Coronary artery (tissue), 2 donors: ENCODE measurements around the gene SPIRE2.

Source experiments
- DNase-seq: peaks from one replicate; pipeline ENCODE4 v3.0.0-alpha.2; 2017; ENCODE audit warnings: low spot score
- H3K27ac ChIP-seq, 2 donors: fragments of 200-600 bp; sonication (generic); one replicate each; pipeline ENCODE4 v1.5.1; 2016 to 2019
- H3K4me3 ChIP-seq: fragments of 200-600 bp; sonication (generic); 2 replicates; pipeline ENCODE4 v1.5.1; 2016; ENCODE audit warnings: mild to moderate bottlenecking, moderate library complexity
- TF ChIP-seq, protein P1 (sequence below): fragments of 200-600 bp; sonication (generic); IDR thresholded peaks from one replicate; pipeline ENCODE4 v1.5.1; 2019; ENCODE audit warnings: antibody characterized with exemption

Gene SPIRE2

GRCh38 chr16:89908236-89908635 lies 80.0 kb downstream of the SPIRE2 start:
- no peak overlapping the region for H3K27ac ChIP-seq
- H3K4me3 ChIP-seq, result no peak overlapping the region
- TF ChIP-seq, protein P1, sequence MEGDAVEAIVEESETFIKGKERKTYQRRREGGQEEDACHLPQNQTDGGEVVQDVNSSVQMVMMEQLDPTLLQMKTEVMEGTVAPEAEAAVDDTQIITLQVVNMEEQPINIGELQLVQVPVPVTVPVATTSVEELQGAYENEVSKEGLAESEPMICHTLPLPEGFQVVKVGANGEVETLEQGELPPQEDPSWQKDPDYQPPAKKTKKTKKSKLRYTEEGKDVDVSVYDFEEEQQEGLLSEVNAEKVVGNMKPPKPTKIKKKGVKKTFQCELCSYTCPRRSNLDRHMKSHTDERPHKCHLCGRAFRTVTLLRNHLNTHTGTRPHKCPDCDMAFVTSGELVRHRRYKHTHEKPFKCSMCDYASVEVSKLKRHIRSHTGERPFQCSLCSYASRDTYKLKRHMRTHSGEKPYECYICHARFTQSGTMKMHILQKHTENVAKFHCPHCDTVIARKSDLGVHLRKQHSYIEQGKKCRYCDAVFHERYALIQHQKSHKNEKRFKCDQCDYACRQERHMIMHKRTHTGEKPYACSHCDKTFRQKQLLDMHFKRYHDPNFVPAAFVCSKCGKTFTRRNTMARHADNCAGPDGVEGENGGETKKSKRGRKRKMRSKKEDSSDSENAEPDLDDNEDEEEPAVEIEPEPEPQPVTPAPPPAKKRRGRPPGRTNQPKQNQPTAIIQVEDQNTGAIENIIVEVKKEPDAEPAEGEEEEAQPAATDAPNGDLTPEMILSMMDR, result no peak
- DNase-seq, result no peak

- DNase-seq, result no peak
- H3K27ac ChIP-seq, result peak overlapping the region in 1 of 2 donors; percentile 25
These were observed 81.8 kb downstream of the SPIRE2 start for GRCh38 chr16:89909777-89910716.

DNA sequence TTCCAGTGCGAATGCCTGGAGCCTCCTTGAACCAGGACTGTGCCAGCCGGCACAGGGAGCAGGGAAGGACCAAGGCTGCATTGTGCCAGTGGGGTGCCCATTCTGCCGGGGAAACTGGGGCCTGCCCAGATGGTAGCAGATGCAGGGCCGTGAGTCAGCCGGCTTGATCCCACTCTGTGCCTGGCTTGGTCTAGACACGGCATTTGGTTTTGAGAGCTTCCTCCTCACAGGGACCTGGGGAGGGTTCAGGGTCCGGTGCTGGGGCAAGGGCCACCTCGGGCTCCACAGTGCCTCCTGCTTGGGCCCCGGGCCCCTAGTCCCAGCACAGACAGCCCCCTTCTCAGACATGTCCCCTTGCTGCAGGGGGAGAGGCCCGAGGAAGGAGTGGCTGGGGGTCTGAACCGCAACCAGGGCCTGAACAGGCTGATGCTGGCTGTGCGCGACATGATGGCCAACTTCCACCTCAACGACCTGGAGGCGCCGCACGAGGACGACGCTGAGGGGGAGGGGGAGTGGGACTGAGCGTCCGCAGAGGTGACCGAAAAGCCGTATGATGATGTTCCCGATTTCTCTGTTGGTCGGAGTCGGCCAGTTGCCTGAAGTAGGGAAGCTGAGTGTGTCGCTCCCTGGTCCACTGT lies 82.6 kb downstream of the SPIRE2 start:
- DNase-seq, result no peak
- Histone ChIP-seq H3K4me3 (no peak overlapping the region), H3K27ac (peak overlapping the region in 1 of 2 donors; percentile 25)
- TF ChIP-seq, protein P1, result no peak

More at GRCh38 chr16:89909777-89910716, 81.8 kb downstream of the SPIRE2 start:
- no peak overlapping the region for H3K4me3 ChIP-seq
- TF ChIP-seq, protein P1, result peak; percentile 62

GRCh38 chr16:89911375-89911774 lies 83.1 kb downstream of the SPIRE2 start:
- TF ChIP-seq, protein P1, result no peak
- Histone ChIP-seq H3K4me3 (no peak overlapping the region), H3K27ac (no peak overlapping the region)
- DNase-seq, result no peak

GRCh38 chr16:89912143-89912542 lies 83.9 kb downstream of the SPIRE2 start:
- no peak for DNase-seq
- Histone ChIP-seq H3K4me3 (no peak overlapping the region), H3K27ac (no peak overlapping the region)
- TF ChIP-seq, protein P1, result no peak

DNA sequence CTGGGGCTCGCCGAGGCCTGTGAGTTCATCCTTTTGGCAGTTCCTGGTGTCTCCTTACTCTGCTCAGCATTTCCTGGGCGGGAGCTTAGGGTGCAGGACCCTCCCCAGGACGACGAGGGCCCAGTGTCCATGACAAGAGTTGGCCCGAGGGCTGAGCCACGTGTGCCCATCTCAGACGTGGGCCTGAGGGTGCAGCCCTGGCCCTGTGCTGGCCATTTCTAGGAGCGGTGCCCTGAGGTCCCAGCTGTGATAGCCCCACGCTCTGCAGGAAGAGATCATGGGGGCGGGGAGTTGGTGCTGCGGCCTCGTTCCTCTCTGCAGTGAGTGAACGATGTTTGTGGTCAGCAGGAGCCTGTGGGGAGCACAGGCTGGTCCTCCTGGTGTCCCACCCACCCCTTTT lies 84.4 kb downstream of the SPIRE2 start:
- no peak for DNase-seq
- TF ChIP-seq, protein P1, result no peak
- no peak overlapping the region for H3K4me3 ChIP-seq
- H3K27ac ChIP-seq, result no peak overlapping the region
